PFSK-1 (cell line): ENCODE data around the gene TATDN2.

Source experiments
- FOXP2 ChIP-seq: optimal IDR thresholded peaks from 2 replicates; pipeline ENCODE3; 2011; ENCODE audit warnings: borderline replicate concordance, control low read depth, inconsistent platforms; ENCODE audit not compliant: insufficient read depth; ENCODE audit errors: extremely low read length, extremely low read depth
- POLR2AphosphoS5 ChIP-seq: IDR thresholded peaks from 2 replicates; pipeline ENCODE4 v1.6.1; 2012; ENCODE audit warnings: low read depth, mild to moderate bottlenecking, control low read depth, low read length, moderate library complexity
- REST ChIP-seq, 2 experiments: IDR thresholded peaks; 2 replicates each; pipeline versions ENCODE4 v1.6.1 to v1.8.0; 2011 to 2012; ENCODE audit warnings: low read depth in 2 of 2, low read length in 2 of 2, control low read depth in 1 of 2, inconsistent platforms in 1 of 2, mild to moderate bottlenecking in 1 of 2, moderate library complexity in 1 of 2; ENCODE audit not compliant: insufficient read depth in 1 of 2
- SIN3A ChIP-seq: IDR thresholded peaks from 2 replicates; pipeline ENCODE4 v1.6.1; 2012; ENCODE audit warnings: mild to moderate bottlenecking, low read length, moderate library complexity, borderline replicate concordance; ENCODE audit not compliant: insufficient read depth
- TAF1 ChIP-seq: IDR thresholded peaks from 2 replicates; pipeline ENCODE4 v1.6.1; 2012; ENCODE audit warnings: low read length, control low read depth, borderline replicate concordance; ENCODE audit not compliant: insufficient read depth

The TATDN2 gene

GRCh38 chr3:10219737-10220136 lies 28.5 kb upstream of the TATDN2 start:
- TF ChIP-seq SIN3A (no peak), POLR2AphosphoS5 (no peak), TAF1 (no peak), REST (IDR thresholded peaks at IDR 0.05; ENCODE audit: insufficient read depth in 1 of 2, low read depth in 2 of 2, low read length in 2 of 2) (no peak), FOXP2 (no peak)

GRCh38 chr3:10223676-10224639 lies 24.3 kb upstream of the TATDN2 start:
- TF ChIP-seq POLR2AphosphoS5 (no peak), SIN3A (no peak), FOXP2 (no peak), TAF1 (no peak), REST (IDR thresholded peaks at IDR 0.05; ENCODE audit: insufficient read depth in 1 of 2, low read depth in 2 of 2, low read length in 2 of 2) (no peak)

- TF ChIP-seq REST (IDR thresholded peaks at IDR 0.05; ENCODE audit: insufficient read depth in 1 of 2, low read depth in 2 of 2, low read length in 2 of 2) = 0 out of 4 replicates have a peak, but pooled peaks of 1 of the 2 experiments have one; percentile 11
- no peak for TF ChIP-seq FOXP2
Observed at GRCh38 chr3:10224794-10225665, 23.2 kb upstream of the TATDN2 start.

- TF ChIP-seq FOXP2 (no peak), TAF1 (no peak), REST (IDR thresholded peaks at IDR 0.05; ENCODE audit: insufficient read depth in 1 of 2, low read depth in 2 of 2, low read length in 2 of 2) (no peak), SIN3A (no peak), POLR2AphosphoS5 (no peak)
Observed at GRCh38 chr3:10226293-10226692, 22.0 kb upstream of the TATDN2 start.
